HG02763 (cell line): ENCODE results near the gene LAMTOR4.
"Not testable (repeated sequence)": the region's sequence is repeated elsewhere in the genome, so short reads cannot be mapped to it uniquely, and the experiment has no call there.

Experiments used
- ATAC-seq: cut with Tn5 transposase; IDR thresholded peaks from one replicate; pipeline ENCODE4 v1.9.1; 2021; ENCODE audit warnings: mild to moderate bottlenecking, moderate library complexity; ENCODE audit not compliant: unreplicated experiment

The LAMTOR4 gene

DNA sequence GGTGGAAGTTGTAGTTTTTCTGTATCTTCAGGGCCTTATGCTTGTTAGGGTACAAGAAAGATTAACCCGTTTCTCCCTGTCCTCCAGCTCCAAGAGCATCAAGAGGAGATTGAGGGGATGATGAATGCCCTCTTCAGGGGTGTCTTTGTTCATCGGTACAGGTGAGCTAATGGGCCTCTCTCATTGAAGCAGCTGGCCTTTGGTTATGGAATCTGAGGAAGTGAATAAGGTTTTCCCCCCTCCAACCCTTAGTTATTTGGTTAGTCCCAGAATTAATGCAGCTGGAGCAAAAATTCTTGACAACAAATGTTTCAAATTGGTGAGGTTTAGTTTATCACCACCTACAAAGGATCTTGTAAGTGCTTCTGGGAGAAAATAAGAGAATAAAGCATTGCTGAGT, 46.5 kb downstream of the LAMTOR4 start:
- no peak for ATAC-seq

DNA sequence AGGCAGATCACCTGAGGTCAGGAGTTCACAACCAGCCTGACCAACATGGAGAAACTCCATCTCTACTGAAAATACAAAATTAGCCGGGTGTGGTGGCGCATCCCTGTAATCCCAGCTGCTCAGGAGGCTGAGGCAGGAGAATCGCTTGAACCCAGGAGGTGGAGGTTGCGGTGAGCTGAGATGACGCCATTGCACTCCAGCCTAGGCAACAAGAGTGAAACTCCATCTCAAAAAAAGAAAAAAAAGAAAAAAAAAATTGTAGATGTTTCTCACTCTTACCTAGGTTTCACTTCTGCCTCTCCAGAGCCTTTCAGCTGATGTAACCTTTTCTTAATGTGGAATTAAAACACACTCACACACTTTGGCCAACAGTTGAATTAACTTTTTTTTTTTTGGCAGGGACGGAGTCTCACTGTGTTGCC, 47.2 kb downstream of the LAMTOR4 start:
- ATAC-seq = not testable (repeated sequence)

DNA sequence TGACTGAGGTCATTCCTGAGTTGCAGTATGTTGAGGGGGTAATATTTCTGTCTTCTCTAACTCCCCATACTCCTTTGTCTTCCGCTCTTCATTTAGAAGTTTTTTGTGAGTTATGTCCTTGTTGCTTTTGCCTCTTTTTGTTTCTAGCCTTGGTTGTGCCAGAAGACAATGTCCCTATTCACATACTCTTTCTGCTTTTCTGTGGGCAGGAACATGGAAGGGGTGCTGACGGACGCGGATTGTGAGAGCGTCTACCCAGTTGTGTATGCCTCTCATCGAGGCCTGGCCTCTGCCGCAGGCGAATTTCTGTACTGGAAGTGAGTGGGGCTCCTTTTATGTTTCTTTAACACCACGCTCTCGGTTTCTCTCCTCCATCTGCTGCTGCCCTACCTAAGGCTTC, 49.5 kb downstream of the LAMTOR4 start:
- ATAC-seq = no peak

DNA sequence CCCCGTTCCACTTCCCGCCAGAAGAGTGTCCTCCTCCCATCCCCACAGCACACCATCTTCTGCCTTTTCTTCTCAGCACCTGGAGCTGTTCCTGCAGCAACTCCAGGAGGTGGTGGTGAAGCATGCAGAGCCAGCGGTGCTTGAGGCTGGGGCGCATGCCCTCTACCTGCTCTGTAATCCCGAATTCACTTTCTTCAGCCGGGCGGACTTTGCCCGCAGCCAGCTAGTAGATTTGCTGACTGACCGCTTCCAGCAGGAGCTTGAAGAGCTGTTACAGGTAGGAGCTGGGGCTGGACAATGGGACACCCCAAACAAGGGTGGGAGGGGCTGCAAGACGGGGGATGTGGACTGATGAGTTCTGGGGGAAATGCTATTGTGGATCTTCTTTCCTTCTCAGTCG, 52.0 kb downstream of the LAMTOR4 start:
- ATAC-seq = no peak
